MM.1S (cell line): ENCODE results near the gene UXS1.
A peak's percentile ranks its signal among the peaks of the same experiment; 100 is the strongest.

ENCODE experiments used
- DNase-seq: peaks from one replicate; pipeline ENCODE4 v3.0.0-alpha.2; 2015
- H2AFZ ChIP-seq: fragments of 300-600 bp; sonication (generic); 2 replicates; pipeline ENCODE4 v1.6.0; 2016; ENCODE audit warnings: antibody characterized with exemption, low read length
- H3F3A ChIP-seq: fragments of 300-600 bp; sonication (generic); 2 replicates; pipeline ENCODE4 v1.6.1; 2016; ENCODE audit warnings: mild to moderate bottlenecking, antibody characterized with exemption, low read length, moderate library complexity, mixed read lengths; ENCODE audit not compliant: insufficient read depth
- H3K27ac ChIP-seq: fragments of 300-600 bp; sonication (generic); 2 replicates; pipeline ENCODE4 v1.5.1; 2016; ENCODE audit warnings: mild to moderate bottlenecking, low read length
- H3K27me3 ChIP-seq: fragments of 300-600 bp; sonication (generic); replicated peaks from 2 replicates; pipeline ENCODE4 v1.6.0; 2016; ENCODE audit warnings: low read length; ENCODE audit not compliant: insufficient read depth
- H3K36me3 ChIP-seq: fragments of 300-600 bp; sonication (generic); replicated peaks from 2 replicates; pipeline ENCODE4 v1.6.1; 2016; ENCODE audit warnings: mild to moderate bottlenecking, low read length, mixed read lengths; ENCODE audit not compliant: insufficient read depth
- H3K4me1 ChIP-seq: fragments of 300-600 bp; sonication (generic); 2 replicates; pipeline ENCODE4 v1.6.1; 2016; ENCODE audit warnings: low read length, mixed read lengths
- H3K4me2 ChIP-seq: fragments of 300-600 bp; sonication (generic); 2 replicates; pipeline ENCODE4 v1.6.0; 2016; ENCODE audit warnings: low read depth, low read length
- H3K4me3 ChIP-seq: fragments of 300-600 bp; sonication (generic); 2 replicates; pipeline ENCODE4 v1.5.1; 2016; ENCODE audit warnings: low read length, mixed read lengths
- H3K79me2 ChIP-seq: fragments of 300-600 bp; sonication (generic); 2 replicates; pipeline ENCODE4 v1.6.1; 2016; ENCODE audit warnings: mixed run types, low read length, mixed read lengths
- H3K9ac ChIP-seq: fragments of 300-600 bp; sonication (generic); 2 replicates; pipeline ENCODE4 v1.6.1; 2016; ENCODE audit warnings: low read length, mixed read lengths
- H3K9me2 ChIP-seq: fragments of 300-600 bp; sonication (generic); replicated peaks from 2 replicates; pipeline ENCODE4 v1.6.1; 2016; ENCODE audit warnings: mild to moderate bottlenecking, low read length, mixed read lengths; ENCODE audit not compliant: insufficient read depth
- H3K9me3 ChIP-seq: fragments of 300-600 bp; sonication (generic); replicated peaks from 2 replicates; pipeline ENCODE4 v1.6.1; 2016; ENCODE audit warnings: mild to moderate bottlenecking, low read length, mixed read lengths; ENCODE audit not compliant: insufficient read depth
- H4K20me1 ChIP-seq: fragments of 300-600 bp; sonication (generic); 2 replicates; pipeline ENCODE4 v1.6.1; 2016; ENCODE audit warnings: mild to moderate bottlenecking, low read length, moderate library complexity, mixed read lengths; ENCODE audit not compliant: insufficient read depth
- CTCF ChIP-seq: fragments of 300-600 bp; sonication (generic); IDR thresholded peaks from 2 replicates; pipeline ENCODE4 v1.5.1; 2016; ENCODE audit warnings: antibody characterized with exemption, low read length, mixed read lengths
- EZH2 ChIP-seq: fragments of 300-600 bp; sonication (generic); optimal IDR thresholded peaks from 2 replicates; pipeline ENCODE3; 2017; ENCODE audit warnings: low read depth, mild to moderate bottlenecking, antibody characterized with exemption, low read length, mixed read lengths
- EZH2phosphoT487 ChIP-seq: fragments of 300-600 bp; sonication (generic); IDR thresholded peaks from 2 replicates; pipeline ENCODE4 v1.6.1; 2018; ENCODE audit warnings: antibody characterized with exemption, low read length

Gene UXS1

DNA sequence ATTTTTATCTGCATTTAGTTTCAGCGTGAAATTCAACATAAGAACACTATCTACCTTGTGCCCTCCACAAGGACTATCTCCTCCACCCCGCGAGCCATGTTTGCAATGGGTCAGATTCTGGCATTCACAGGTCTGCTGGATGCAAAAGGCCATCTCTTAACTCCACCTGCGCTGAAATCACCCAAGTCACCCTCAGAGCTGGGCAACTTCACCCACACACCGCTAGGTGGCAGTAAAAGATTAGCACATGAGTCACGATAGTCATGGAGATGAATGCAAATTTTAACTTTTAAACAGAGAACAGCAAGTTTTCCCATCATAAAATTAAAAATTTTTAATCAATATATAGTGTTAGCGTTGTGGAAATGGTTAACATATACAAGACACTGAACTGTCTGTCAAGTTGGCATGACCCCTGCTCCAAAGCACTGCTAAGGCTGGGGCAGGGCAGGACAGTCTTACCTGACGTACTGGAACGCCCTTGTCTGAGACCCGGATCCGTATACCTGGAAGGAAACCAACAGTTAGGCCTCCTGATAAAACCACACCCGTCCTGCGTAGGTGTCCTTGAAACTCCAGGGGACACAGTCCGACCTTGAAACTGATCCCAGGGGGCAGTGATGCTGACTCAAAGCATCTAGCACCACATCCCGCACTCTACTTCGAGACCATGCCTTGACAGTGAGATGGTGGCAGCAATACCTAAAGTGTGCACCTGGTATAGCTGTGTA lies 89.6 kb downstream of the UXS1 start:
- Histone ChIP-seq H3K4me3 (no peak overlapping the region), H3K79me2 (no peaks in the 10 kb centered on the region), H3K36me3 (no peaks in the 10 kb centered on the region), H3K27ac (no peak overlapping the region), H3K4me2 (no peak overlapping the region), H3K9me2 (no peaks in the 10 kb centered on the region), H3K4me1 (no peaks in the 10 kb centered on the region), H3K9me3 (no peaks in the 10 kb centered on the region), H3F3A (no peaks in the 10 kb centered on the region), H3K9ac (no peak overlapping the region), H2AFZ (no peak overlapping the region), H4K20me1 (no peaks in the 10 kb centered on the region), H3K27me3 (no peaks in the 10 kb centered on the region)
- peak; percentile 64 for DNase-seq
- peak; percentile 92 for TF ChIP-seq CTCF
- no peak for TF ChIP-seq EZH2phosphoT487

DNA sequence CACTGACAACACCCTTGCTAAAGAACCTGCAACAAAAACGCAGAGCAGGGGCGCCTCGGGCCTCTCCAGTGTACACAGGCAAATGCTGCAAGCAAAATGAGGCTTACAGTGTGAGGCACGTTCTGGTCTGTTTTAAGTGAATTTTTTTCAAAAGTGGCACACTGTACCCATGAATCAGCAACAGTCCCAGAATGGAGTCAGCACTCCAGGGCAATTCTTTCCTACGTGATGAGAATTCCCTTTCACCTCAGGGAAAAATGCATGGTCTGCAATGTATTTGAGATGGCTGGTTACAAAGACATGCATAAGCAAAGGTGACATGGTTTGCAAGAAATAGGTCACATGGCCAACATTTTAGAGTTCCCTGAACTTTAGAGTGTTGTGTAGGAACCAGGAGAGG lies 94.4 kb downstream of the UXS1 start:
- no peak overlapping the region for H3K4me3 ChIP-seq
- no peak for TF ChIP-seq EZH2phosphoT487
- no peak for TF ChIP-seq EZH2
- no peak for TF ChIP-seq CTCF
- no peaks in the 10 kb centered on the region for H3K27me3 ChIP-seq
- H3K4me2 ChIP-seq = no peak overlapping the region
- H3K9ac ChIP-seq = no peak overlapping the region
- no peaks in the 10 kb centered on the region for H3F3A ChIP-seq
- no peak overlapping the region for H3K27ac ChIP-seq
- no peak overlapping the region for H2AFZ ChIP-seq
- no peaks in the 10 kb centered on the region for H3K79me2 ChIP-seq
- no peak for DNase-seq
- H4K20me1 ChIP-seq = no peaks in the 10 kb centered on the region
- no peaks in the 10 kb centered on the region for H3K9me2 ChIP-seq
- H3K36me3 ChIP-seq = no peaks in the 10 kb centered on the region
- H3K9me3 ChIP-seq = no peaks in the 10 kb centered on the region
- H3K4me1 ChIP-seq = no peaks in the 10 kb centered on the region

DNA sequence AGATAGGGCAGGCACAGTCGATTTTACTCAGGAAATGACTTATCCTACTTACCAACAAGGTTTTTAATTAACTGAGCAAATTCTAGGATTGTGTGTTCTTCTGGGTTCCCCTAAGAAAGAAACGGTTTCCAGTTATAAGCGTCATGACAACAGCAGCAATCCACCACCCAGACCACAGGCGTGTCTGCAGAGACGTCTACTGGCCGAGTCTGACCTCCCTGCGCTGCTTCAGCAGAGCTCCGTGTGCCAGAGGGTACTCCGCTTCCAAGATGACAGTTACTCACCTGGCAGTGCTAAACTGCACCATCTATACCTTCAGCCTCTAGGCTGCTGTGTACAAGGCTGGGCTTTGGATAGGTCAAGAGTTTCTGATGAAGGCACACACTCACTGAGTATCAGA lies 95.4 kb downstream of the UXS1 start:
- no peaks in the 10 kb centered on the region for H3K9me3 ChIP-seq
- DNase-seq = no peak
- H3K4me2 ChIP-seq = no peak overlapping the region
- no peak overlapping the region for H3K9ac ChIP-seq
- no peak overlapping the region for H2AFZ ChIP-seq
- H3K4me3 ChIP-seq = no peak overlapping the region
- H3F3A ChIP-seq = no peaks in the 10 kb centered on the region
- H4K20me1 ChIP-seq = no peaks in the 10 kb centered on the region
- no peaks in the 10 kb centered on the region for H3K79me2 ChIP-seq
- H3K36me3 ChIP-seq = no peaks in the 10 kb centered on the region
- no peaks in the 10 kb centered on the region for H3K4me1 ChIP-seq
- H3K27me3 ChIP-seq = no peaks in the 10 kb centered on the region
- TF ChIP-seq CTCF = no peak
- no peak for TF ChIP-seq EZH2phosphoT487
- TF ChIP-seq EZH2 = no peak
- H3K27ac ChIP-seq = no peak overlapping the region
- no peaks in the 10 kb centered on the region for H3K9me2 ChIP-seq
